ENCODE data around the gene ABCA1. TPM values are rescaled to one million over a fixed set of nuclear protein-coding genes. Genes with fewer than 3 reads are reported as not detected.
A peak's percentile ranks its signal among the peaks of the same experiment; 100 is the strongest.

Gene ABCA1
- total RNA-seq, 3 donors from 2014 or later, result 26.6 to 111 (median 36.8) TPM

- H3K36me3 ChIP-seq (ENCODE audit: low read depth), result no peaks in the 10 kb centered on the region
- ATAC-seq, result no peak
- H3K4me3 ChIP-seq, result no peak overlapping the region
- intact Hi-C loops (cut with DNase I, micrococcal nuclease), result no loop called here
- H3K4me1 ChIP-seq (ENCODE audit: low read depth), result peaks cover 24% of the 10 kb centered on the region
- no peak for TF ChIP-seq CTCF (IDR thresholded peaks at IDR 0.05)
- no peaks in the 10 kb centered on the region for H3K9me3 ChIP-seq
- no peak for DNase-seq
These were observed 13.5 kb downstream of the ABCA1 start for GRCh38 chr9:104914466-104914865.

GRCh38 chr9:104912606-104913005 is 15.3 kb downstream of the ABCA1 start:
- no peak for ATAC-seq
- H3K36me3 ChIP-seq (ENCODE audit: low read depth), result no peaks in the 10 kb centered on the region
- peaks cover 29% of the 10 kb centered on the region for H3K4me1 ChIP-seq (ENCODE audit: low read depth)

GRCh38 chr9:104911032-104911607 is 16.8 kb downstream of the ABCA1 start:
- Histone ChIP-seq H3K4me1 (ENCODE audit: low read depth) (peaks cover 34% of the 10 kb centered on the region), H3K9me3 (no peaks in the 10 kb centered on the region), H3K36me3 (ENCODE audit: low read depth) (no peaks in the 10 kb centered on the region), H3K4me3 (no peak overlapping the region)
- no peak for TF ChIP-seq CTCF (IDR thresholded peaks at IDR 0.05)
- DNase-seq (no peak), ATAC-seq (peak; percentile 16)
- intact Hi-C loops (cut with DNase I, micrococcal nuclease), result no loop called here

More at GRCh38 chr9:104912606-104913005, 15.3 kb downstream of the ABCA1 start:
- no peak for TF ChIP-seq CTCF (IDR thresholded peaks at IDR 0.05)
- Histone ChIP-seq H3K4me3 (no peak overlapping the region), H3K9me3 (no peaks in the 10 kb centered on the region)
- intact Hi-C loops (cut with DNase I, micrococcal nuclease), result no loop called here
- no peak for DNase-seq

- intact Hi-C loops (cut with DNase I, micrococcal nuclease), result no loop called here
- no peaks in the 10 kb centered on the region for H3K36me3 ChIP-seq (ENCODE audit: low read depth)
- DNase-seq (no peak), ATAC-seq (peak; percentile 18)
- TF ChIP-seq CTCF (IDR thresholded peaks at IDR 0.05), result no peak
- H3K4me3 ChIP-seq, result no peak overlapping the region
- H3K9me3 ChIP-seq, result no peaks in the 10 kb centered on the region
- H3K4me1 ChIP-seq (ENCODE audit: low read depth), result peaks cover 28% of the 10 kb centered on the region
These were observed 20.5 kb downstream of the ABCA1 start for GRCh38 chr9:104907278-104907951.

GRCh38 chr9:104906441-104907277 is 21.3 kb downstream of the ABCA1 start:
- H3K36me3 ChIP-seq (ENCODE audit: low read depth), result no peaks in the 10 kb centered on the region
- intact Hi-C loops (cut with DNase I, micrococcal nuclease), result no loop called here
- H3K9me3 ChIP-seq, result no peaks in the 10 kb centered on the region
- DNase-seq (no peak), ATAC-seq (peak; percentile 38)
- no peak for TF ChIP-seq CTCF (IDR thresholded peaks at IDR 0.05)
- no peak overlapping the region for H3K4me3 ChIP-seq
- peaks cover 24% of the 10 kb centered on the region for H3K4me1 ChIP-seq (ENCODE audit: low read depth)
